ENCODE data around the gene TACC3. TPM values are rescaled to one million over a fixed set of nuclear protein-coding genes. Genes with fewer than 3 reads are reported as not detected.
A peak's percentile ranks its signal among the peaks of the same experiment; 100 is the strongest.

The TACC3 gene
- total RNA-seq, 2 experiments from 2014 or later = 197 to 206 TPM

GRCh38 chr4:1792832-1793495 is 71.6 kb downstream of the TACC3 start, which contains the start of gene FGFR3:
FGFR3 (plus strand) TSS chr4:1793293; CDS start chr4:1793935, 642 bp downstream.
- DNase-seq (peak; percentile 55), ATAC-seq (peak; percentile 82)
- Mint-ChIP-seq H3K27ac (no peak within 1 kb of the TSS), H3K27me3 (peaks cover 10% of the 10 kb centered on the region), H3K4me3 (no peak within 1 kb of the TSS), H3K4me1 (no peaks in the 10 kb centered on the region), H3K36me3 (ENCODE audit: low read depth) (no peaks in the 10 kb centered on the region), H3K9me3 (ENCODE audit: low read depth) (no peaks in the 10 kb centered on the region)
- ChIA-PET CTCF (no interaction called here), POLR2A (interaction anchor here (0.5 kb wide), 1 partner anchor 853 kb away, joined by 3 read pairs; no protein-coding TSS in a partner anchor)
- intact Hi-C loops (cut with DNase I, micrococcal nuclease) = loop anchor here in 1 of 2 experiments (1.0 to 5.0 kb wide), 3 partner anchors 46 to 212 kb away; partner anchors contain the start of gene FAM53A

- Mint-ChIP-seq H3K9me3 (ENCODE audit: low read depth) (no peaks in the 10 kb centered on the region), H3K27ac (no peak overlapping the region), H3K4me1 (no peaks in the 10 kb centered on the region), H3K36me3 (ENCODE audit: low read depth) (no peaks in the 10 kb centered on the region), H3K27me3 (peaks cover 10% of the 10 kb centered on the region), H3K4me3 (no peak overlapping the region)
- ATAC-seq = peak; percentile 28
- intact Hi-C loops (cut with DNase I, micrococcal nuclease) = loop anchor here in 1 of 2 experiments (1.0 to 5.0 kb wide), 3 partner anchors 46 to 212 kb away; partner anchors contain the start of gene FAM53A
- ChIA-PET CTCF (interaction anchor here (0.6 to 1.6 kb wide), 2 partner anchors 100 to 258 kb away, joined by 3 to 6 read pairs; no protein-coding TSS in a partner anchor), POLR2A (no interaction called here)
- peak; percentile 63 for DNase-seq
Measured at GRCh38 chr4:1793496-1793840, 72.1 kb downstream of the TACC3 start.

- POLR2A ChIA-PET = interaction anchor here (0.6 kb wide), 1 partner anchor 227 kb away, joined by 3 read pairs; no protein-coding TSS in a partner anchor
- intact Hi-C loops (cut with DNase I, micrococcal nuclease) = loop anchor here in 1 of 2 experiments (1.0 to 5.0 kb wide), 3 partner anchors 47 to 213 kb away; partner anchors contain the start of gene FAM53A
- ATAC-seq (no peak), DNase-seq (no peak)
- Mint-ChIP-seq H3K4me3 (no peak overlapping the region), H3K4me1 (no peaks in the 10 kb centered on the region), H3K27ac (no peak overlapping the region), H3K9me3 (ENCODE audit: low read depth) (no peaks in the 10 kb centered on the region), H3K36me3 (ENCODE audit: low read depth) (no peaks in the 10 kb centered on the region), H3K27me3 (peaks cover 13% of the 10 kb centered on the region)
- CTCF ChIA-PET = interaction anchor here (0.6 to 1.6 kb wide), 3 partner anchors 46 to 257 kb away, joined by 3 to 6 read pairs (median 3); no protein-coding TSS in a partner anchor
Measured at GRCh38 chr4:1793940-1794808, 72.9 kb downstream of the TACC3 start.

Other genes starting within 250 kb of the TACC3 start
- 1 to 10 TPM; 2.0 to 2.5 TPM for gene FAM53A, start 37.2 kb upstream of the TACC3 start, total RNA-seq
- 100 to 1,000 TPM; 113 to 134 TPM for gene SLBP, start 9.2 kb upstream of the TACC3 start, total RNA-seq
- 10 to 100 TPM; 13.7 to 14.6 TPM for gene TMEM129, start 198 bp upstream of the TACC3 start, total RNA-seq
- under 1 TPM in 1 of 2 experiments, not detected in 1; 0.11 TPM for gene FGFR3, start 71.8 kb downstream of the TACC3 start, total RNA-seq
- gene LETM1, start 134.6 kb downstream of the TACC3 start, total RNA-seq = 10 to 100 TPM; 41.6 to 51.3 TPM
- 100 to 1,000 TPM; 194 to 232 TPM for gene NSD2, start 149.9 kb downstream of the TACC3 start, total RNA-seq

Measured in activated CD4-positive, alpha-beta T cell treated with anti-CD3 and anti-CD28 coated beads for 36 hours (primary cell).